Activated T-cell treated with anti-CD3 and anti-CD28 coated beads, Interleukin-2, amount 50 U/mL, for 72 hours (primary cell): Measurements from ENCODE around the gene GALNT2. TPM values are rescaled to one million over a fixed set of nuclear protein-coding genes. Genes with fewer than 3 reads are reported as not detected.

Experiments
- ATAC-seq, 2 donors: fragments of 150-1000 bp; cut with Tn5 transposase; replicated peaks in 1 of 2; 2 replicates each; pipeline ENCODE4 v1.10.0; 2021; ENCODE audit warnings: moderate library complexity in 2 of 2, mild to moderate bottlenecking in 1 of 2
- DNase-seq, 2 donors: peaks; one replicate each; pipeline ENCODE4 v3.0.0; 2021 to 2022; ENCODE audit warnings: mixed read lengths in 1 of 2
- H3K27ac Mint-ChIP-seq: one replicate; pipeline ENCODE4 v1.8.0; 2022; ENCODE audit warnings: mild to moderate bottlenecking, moderate library complexity, mixed read lengths
- H3K27me3 Mint-ChIP-seq: one replicate; pipeline ENCODE4 v1.8.0; 2022; ENCODE audit warnings: low read depth, mixed read lengths
- H3K36me3 Mint-ChIP-seq, 2 donors: one replicate each; pipeline ENCODE4 v1.8.0; 2022; ENCODE audit warnings: mixed read lengths in 2 of 2, mild to moderate bottlenecking in 1 of 2; ENCODE audit not compliant: insufficient read depth in 2 of 2
- H3K4me1 Mint-ChIP-seq: one replicate; pipeline ENCODE4 v1.8.0; 2022; ENCODE audit warnings: low read depth, mixed read lengths
- H3K4me3 Mint-ChIP-seq, 2 donors: one replicate each; pipeline ENCODE4 v1.8.0; 2022; ENCODE audit warnings: mild to moderate bottlenecking in 2 of 2, mixed read lengths in 2 of 2, moderate library complexity in 2 of 2
- H3K9me3 Mint-ChIP-seq, 2 donors: one replicate each; pipeline ENCODE4 v1.8.0; 2022; ENCODE audit warnings: mixed read lengths in 2 of 2
- total RNA-seq, 2 donors: library from RNA; stranded (reverse); gene quantifications; one replicate each; pipeline ENCODE4 v1.2.3, GENCODE V29; 2022

The GALNT2 gene
- total RNA-seq, 2 donors from 2014 or later: 50.2 to 67.6 TPM

- no peak overlapping the region for H3K27ac Mint-ChIP-seq
- H3K27me3 Mint-ChIP-seq: no peaks in the 10 kb centered on the region
- H3K4me3 Mint-ChIP-seq: no peak overlapping the region
- peaks cover 68% of the 10 kb centered on the region for H3K4me1 Mint-ChIP-seq
- ATAC-seq (no peak), DNase-seq (no peak)
- H3K36me3 Mint-ChIP-seq: peaks cover 0 to 2% of the 10 kb centered on the region in 2 donors
- H3K9me3 Mint-ChIP-seq: no peaks in the 10 kb centered on the region
Measured at GRCh38 chr1:230148126-230148652, 81.2 kb downstream of the GALNT2 start.

- H3K9me3 Mint-ChIP-seq: no peaks in the 10 kb centered on the region
- no peak overlapping the region for H3K27ac Mint-ChIP-seq
- no peaks in the 10 kb centered on the region for H3K27me3 Mint-ChIP-seq
- ATAC-seq: no peak
- no peak overlapping the region for H3K4me3 Mint-ChIP-seq
- H3K36me3 Mint-ChIP-seq: peaks cover 0 to 2% of the 10 kb centered on the region in 2 donors
- H3K4me1 Mint-ChIP-seq: peaks cover 63% of the 10 kb centered on the region
- no peak for DNase-seq
Measured at GRCh38 chr1:230148768-230149469, 81.9 kb downstream of the GALNT2 start.

- H3K36me3 Mint-ChIP-seq: no peaks in the 10 kb centered on the region
- DNase-seq (no peak), ATAC-seq (peak in 1 of 2 donors; percentile 49)
- H3K27me3 Mint-ChIP-seq: no peaks in the 10 kb centered on the region
- no peaks in the 10 kb centered on the region for H3K9me3 Mint-ChIP-seq
- peaks cover 53% of the 10 kb centered on the region for H3K4me1 Mint-ChIP-seq
- no peak overlapping the region for H3K27ac Mint-ChIP-seq
- H3K4me3 Mint-ChIP-seq: peak overlapping the region; percentile 39
Measured at GRCh38 chr1:230149751-230150584, 82.9 kb downstream of the GALNT2 start.

GRCh38 chr1:230150615-230151014, 83.6 kb downstream of the GALNT2 start:
- Mint-ChIP-seq H3K27ac (no peak overlapping the region), H3K27me3 (no peaks in the 10 kb centered on the region), H3K4me1 (peaks cover 51% of the 10 kb centered on the region), H3K9me3 (no peaks in the 10 kb centered on the region), H3K4me3 (peak overlapping the region in 1 of 2 donors; percentile 39), H3K36me3 (no peaks in the 10 kb centered on the region)
- ATAC-seq (no peak), DNase-seq (no peak)

- no peaks in the 10 kb centered on the region for H3K27me3 Mint-ChIP-seq
- H3K4me3 Mint-ChIP-seq: no peak overlapping the region
- H3K27ac Mint-ChIP-seq: no peak overlapping the region
- H3K9me3 Mint-ChIP-seq: no peaks in the 10 kb centered on the region
- no peaks in the 10 kb centered on the region for H3K36me3 Mint-ChIP-seq
- no peak for ATAC-seq
- DNase-seq: no peak
- peaks cover 51% of the 10 kb centered on the region for H3K4me1 Mint-ChIP-seq
Measured at GRCh38 chr1:230151924-230152468, 85.0 kb downstream of the GALNT2 start.

GRCh38 chr1:230152999-230153398, 86.0 kb downstream of the GALNT2 start:
- H3K4me1 Mint-ChIP-seq: peaks cover 53% of the 10 kb centered on the region
- no peak for ATAC-seq

GRCh38 chr1:230153641-230154296, 86.7 kb downstream of the GALNT2 start:
- no peaks in the 10 kb centered on the region for H3K36me3 Mint-ChIP-seq

More at GRCh38 chr1:230152999-230153398, 86.0 kb downstream of the GALNT2 start:
- Mint-ChIP-seq H3K27ac (peak overlapping the region; percentile 19), H3K4me3 (no peak overlapping the region), H3K27me3 (no peaks in the 10 kb centered on the region), H3K9me3 (no peaks in the 10 kb centered on the region), H3K36me3 (no peaks in the 10 kb centered on the region)
- DNase-seq: no peak

GRCh38 chr1:230155021-230155420, 88.0 kb downstream of the GALNT2 start:
- no peak for DNase-seq
- peaks cover 0 to 1% of the 10 kb centered on the region in 2 donors for H3K36me3 Mint-ChIP-seq
- H3K4me3 Mint-ChIP-seq: no peak overlapping the region
- no peak for ATAC-seq
- peaks cover 38% of the 10 kb centered on the region for H3K4me1 Mint-ChIP-seq
- H3K27me3 Mint-ChIP-seq: no peaks in the 10 kb centered on the region
- no peaks in the 10 kb centered on the region for H3K9me3 Mint-ChIP-seq
- no peak overlapping the region for H3K27ac Mint-ChIP-seq

More at GRCh38 chr1:230153641-230154296, 86.7 kb downstream of the GALNT2 start:
- Mint-ChIP-seq H3K27ac (no peak overlapping the region), H3K27me3 (no peaks in the 10 kb centered on the region), H3K4me3 (no peak overlapping the region), H3K9me3 (no peaks in the 10 kb centered on the region), H3K4me1 (peaks cover 47% of the 10 kb centered on the region)
- no peak for DNase-seq
- ATAC-seq: no peak

- DNase-seq: no peak
- Mint-ChIP-seq H3K27me3 (no peaks in the 10 kb centered on the region), H3K27ac (no peak overlapping the region), H3K4me1 (peaks cover 39% of the 10 kb centered on the region), H3K9me3 (no peaks in the 10 kb centered on the region), H3K4me3 (no peak overlapping the region), H3K36me3 (peaks cover 0 to 1% of the 10 kb centered on the region in 2 donors)
- ATAC-seq: no peak
Measured at GRCh38 chr1:230156068-230156467, 89.0 kb downstream of the GALNT2 start.

GRCh38 chr1:230156536-230156935, 89.5 kb downstream of the GALNT2 start:
- Mint-ChIP-seq H3K27ac (no peak overlapping the region), H3K9me3 (no peaks in the 10 kb centered on the region), H3K27me3 (no peaks in the 10 kb centered on the region), H3K4me1 (peaks cover 44% of the 10 kb centered on the region), H3K4me3 (no peak overlapping the region), H3K36me3 (peaks cover 0 to 1% of the 10 kb centered on the region in 2 donors)
- no peak for ATAC-seq
- no peak for DNase-seq

- no peak for DNase-seq
- ATAC-seq: no peak
- Mint-ChIP-seq H3K4me3 (no peak overlapping the region), H3K4me1 (peaks cover 48% of the 10 kb centered on the region), H3K9me3 (no peaks in the 10 kb centered on the region), H3K27me3 (no peaks in the 10 kb centered on the region), H3K27ac (no peak overlapping the region), H3K36me3 (peaks cover 0 to 1% of the 10 kb centered on the region in 2 donors)
Measured at GRCh38 chr1:230157420-230158390, 90.7 kb downstream of the GALNT2 start.
